HCT116 (cell line): Measurements from ENCODE around the gene RECK.

ENCODE experiments used
- ATF3 ChIP-seq: IDR thresholded peaks from 2 replicates; pipeline ENCODE4 v1.6.1; 2012
- CTCF ChIP-seq, 3 experiments: fragments of 200-600 bp in 1 of 3; sonication (generic) in 1 of 3; IDR thresholded peaks in 2 of 3; conservative IDR thresholded peaks in 1 of 3; 2 replicates each; pipeline ENCODE4 v1.5.1; 2012 to 2017; ENCODE audit warnings: low read depth in 2 of 3, low read length in 2 of 3, antibody characterized with exemption in 1 of 3, borderline replicate concordance in 1 of 3, control low read depth in 1 of 3, mild to moderate bottlenecking in 1 of 3, mixed read lengths in 1 of 3, mixed run types in 1 of 3, moderate library complexity in 1 of 3; ENCODE audit not compliant: insufficient read depth in 1 of 3
- MAX ChIP-seq: IDR thresholded peaks from 2 replicates; pipeline ENCODE4 v1.6.1; 2012
- POLR2AphosphoS5 ChIP-seq: IDR thresholded peaks from 2 replicates; pipeline ENCODE4 v1.6.1; 2011; ENCODE audit warnings: mild to moderate bottlenecking, low read depth, low read length, moderate library complexity
- YY1 ChIP-seq: IDR thresholded peaks from 2 replicates; pipeline ENCODE4 v1.6.1; 2011; ENCODE audit warnings: low read length, low read depth, moderate library complexity, mild to moderate bottlenecking; ENCODE audit not compliant: insufficient replicate concordance; ENCODE audit errors: extremely low read depth

GRCh38 chr9:36045610-36046009 lies 8.9 kb downstream of the RECK start:
- TF ChIP-seq ATF3 (no peak), MAX (no peak), POLR2AphosphoS5 (no peak), YY1 (no peak), CTCF (IDR thresholded peaks at IDR 0.05 in 2 of 3, conservative IDR thresholded peaks at IDR 0.05 in 1 of 3; ENCODE audit: borderline replicate concordance in 1 of 3, insufficient read depth in 1 of 3, low read depth in 2 of 3, low read length in 2 of 3) (no peak)
